ENCODE results near the gene GOLGA6L10. TPM values are rescaled to one million over a fixed set of nuclear protein-coding genes. Genes with fewer than 3 reads are reported as not detected.
"Not testable (repeated sequence)": the region's sequence is repeated elsewhere in the genome, so short reads cannot be mapped to it uniquely, and the experiment has no call there.

The GOLGA6L10 gene
- polyA plus RNA-seq, 1 experiment = 0.44 TPM

GRCh38 chr15:82379552-82379951, 30.3 kb upstream of the GOLGA6L10 start:
- TF ChIP-seq, protein P1, sequence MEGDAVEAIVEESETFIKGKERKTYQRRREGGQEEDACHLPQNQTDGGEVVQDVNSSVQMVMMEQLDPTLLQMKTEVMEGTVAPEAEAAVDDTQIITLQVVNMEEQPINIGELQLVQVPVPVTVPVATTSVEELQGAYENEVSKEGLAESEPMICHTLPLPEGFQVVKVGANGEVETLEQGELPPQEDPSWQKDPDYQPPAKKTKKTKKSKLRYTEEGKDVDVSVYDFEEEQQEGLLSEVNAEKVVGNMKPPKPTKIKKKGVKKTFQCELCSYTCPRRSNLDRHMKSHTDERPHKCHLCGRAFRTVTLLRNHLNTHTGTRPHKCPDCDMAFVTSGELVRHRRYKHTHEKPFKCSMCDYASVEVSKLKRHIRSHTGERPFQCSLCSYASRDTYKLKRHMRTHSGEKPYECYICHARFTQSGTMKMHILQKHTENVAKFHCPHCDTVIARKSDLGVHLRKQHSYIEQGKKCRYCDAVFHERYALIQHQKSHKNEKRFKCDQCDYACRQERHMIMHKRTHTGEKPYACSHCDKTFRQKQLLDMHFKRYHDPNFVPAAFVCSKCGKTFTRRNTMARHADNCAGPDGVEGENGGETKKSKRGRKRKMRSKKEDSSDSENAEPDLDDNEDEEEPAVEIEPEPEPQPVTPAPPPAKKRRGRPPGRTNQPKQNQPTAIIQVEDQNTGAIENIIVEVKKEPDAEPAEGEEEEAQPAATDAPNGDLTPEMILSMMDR (IDR thresholded peaks at IDR 0.05; ENCODE audit: insufficient read depth, low read depth, low read length) = peak; percentile 24; the same call in 1 of the 2 replicates

DNA sequence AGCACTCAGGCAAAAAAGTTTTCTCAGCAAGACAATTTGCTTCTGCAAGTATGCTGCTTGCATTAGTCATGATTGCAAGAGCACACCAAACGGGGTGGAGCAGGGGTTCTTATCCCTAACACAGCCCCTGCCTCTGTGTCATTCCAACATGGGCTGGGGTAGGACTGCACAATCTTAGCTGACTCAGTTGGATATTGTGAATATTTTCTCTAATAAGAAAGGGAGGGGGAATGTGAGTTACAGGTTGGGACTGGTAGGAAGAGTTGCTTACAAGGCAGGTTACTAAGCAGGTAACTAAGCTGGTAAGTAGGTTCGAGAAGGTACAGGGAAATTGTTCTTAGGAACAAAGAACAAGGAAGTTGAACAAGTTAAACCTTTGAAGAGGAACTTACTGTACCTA, 24.4 kb upstream of the GOLGA6L10 start:
- H3K36me3 ChIP-seq (ENCODE audit: control insufficient read depth, insufficient read depth, low read length); H3K27me3 ChIP-seq (ENCODE audit: control insufficient read depth, insufficient read depth, low read length); POLR2A ChIA-PET; DNase-seq (ENCODE audit: low read depth); CTCF ChIA-PET; H3K4me3 ChIP-seq (ENCODE audit: low read depth, low read length): not testable (repeated sequence)

More at GRCh38 chr15:82379552-82379951, 30.3 kb upstream of the GOLGA6L10 start:
- CTCF ChIA-PET; H3K36me3 ChIP-seq (ENCODE audit: control insufficient read depth, insufficient read depth, low read length); POLR2A ChIA-PET; H3K27me3 ChIP-seq (ENCODE audit: control insufficient read depth, insufficient read depth, low read length); H3K4me3 ChIP-seq (ENCODE audit: low read depth, low read length); DNase-seq (ENCODE audit: low read depth): not testable (repeated sequence)

- TF ChIP-seq, protein P1 (IDR thresholded peaks at IDR 0.05; ENCODE audit: insufficient read depth, low read depth, low read length) = no peak
- ChIA-PET CTCF (no interaction called here), POLR2A (no interaction called here)
- H3K36me3 ChIP-seq (ENCODE audit: control insufficient read depth, insufficient read depth, low read length) = no peaks in the 10 kb centered on the region
- H3K4me3 ChIP-seq (ENCODE audit: low read depth, low read length) = no peak overlapping the region
- no peak for DNase-seq (ENCODE audit: low read depth)
- no peaks in the 10 kb centered on the region for H3K27me3 ChIP-seq (ENCODE audit: control insufficient read depth, insufficient read depth, low read length)
Measured at GRCh38 chr15:82371656-82372055, 22.4 kb upstream of the GOLGA6L10 start.

DNA sequence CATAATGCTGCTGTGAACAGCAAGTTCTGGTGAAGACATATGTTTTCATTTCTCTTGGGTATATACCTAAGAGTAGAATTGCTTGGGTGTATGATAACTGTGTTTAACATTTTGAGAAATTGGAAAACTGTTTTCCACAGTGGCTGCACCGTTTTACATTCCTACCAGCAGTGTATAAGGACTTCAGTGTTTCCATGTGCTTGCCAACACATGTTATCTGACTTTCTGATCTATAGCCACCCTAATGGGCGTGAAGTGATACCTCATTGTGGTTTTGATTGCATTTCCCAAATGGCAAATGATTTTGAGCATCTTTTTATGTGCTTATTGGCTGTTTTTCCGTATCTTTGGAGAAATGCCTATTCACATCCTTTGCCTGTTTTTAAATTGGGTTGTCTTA, 18.5 kb upstream of the GOLGA6L10 start:
- CTCF ChIA-PET; H3K36me3 ChIP-seq (ENCODE audit: control insufficient read depth, insufficient read depth, low read length); H3K27me3 ChIP-seq (ENCODE audit: control insufficient read depth, insufficient read depth, low read length); DNase-seq (ENCODE audit: low read depth); H3K4me3 ChIP-seq (ENCODE audit: low read depth, low read length); POLR2A ChIA-PET: not testable (repeated sequence)

GRCh38 chr15:82365692-82366323, 16.5 kb upstream of the GOLGA6L10 start:
- CTCF ChIA-PET; H3K36me3 ChIP-seq (ENCODE audit: control insufficient read depth, insufficient read depth, low read length); DNase-seq (ENCODE audit: low read depth); POLR2A ChIA-PET; H3K27me3 ChIP-seq (ENCODE audit: control insufficient read depth, insufficient read depth, low read length); H3K4me3 ChIP-seq (ENCODE audit: low read depth, low read length): not testable (repeated sequence)
- TF ChIP-seq, protein P1 (IDR thresholded peaks at IDR 0.05; ENCODE audit: insufficient read depth, low read depth, low read length) = peak; percentile 31

GRCh38 chr15:82364548-82364947, 15.3 kb upstream of the GOLGA6L10 start:
- H3K27me3 ChIP-seq (ENCODE audit: control insufficient read depth, insufficient read depth, low read length); CTCF ChIA-PET; H3K36me3 ChIP-seq (ENCODE audit: control insufficient read depth, insufficient read depth, low read length); POLR2A ChIA-PET; DNase-seq (ENCODE audit: low read depth); H3K4me3 ChIP-seq (ENCODE audit: low read depth, low read length): not testable (repeated sequence)

DNA sequence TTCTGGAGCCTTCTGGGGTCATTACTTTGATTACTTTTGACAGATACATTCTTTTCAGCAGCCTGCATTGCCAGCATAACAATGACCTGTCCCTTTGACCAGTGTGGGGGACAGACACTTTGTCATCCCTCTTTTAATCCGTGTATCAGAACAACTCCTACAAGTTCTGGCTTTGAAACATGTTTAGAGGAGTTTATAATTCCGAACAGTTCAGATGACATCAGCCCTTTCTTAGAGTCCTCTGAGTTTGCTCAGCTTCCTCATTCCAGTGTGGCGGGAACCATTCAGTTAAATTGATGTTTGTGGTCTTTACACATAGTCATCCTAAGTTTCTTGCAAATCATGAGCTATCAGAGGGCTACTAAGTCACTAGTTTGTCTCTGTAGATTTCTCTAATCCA, 13.5 kb upstream of the GOLGA6L10 start:
- DNase-seq (ENCODE audit: low read depth); CTCF ChIA-PET; H3K27me3 ChIP-seq (ENCODE audit: control insufficient read depth, insufficient read depth, low read length); H3K36me3 ChIP-seq (ENCODE audit: control insufficient read depth, insufficient read depth, low read length); POLR2A ChIA-PET; H3K4me3 ChIP-seq (ENCODE audit: low read depth, low read length): not testable (repeated sequence)

DNA sequence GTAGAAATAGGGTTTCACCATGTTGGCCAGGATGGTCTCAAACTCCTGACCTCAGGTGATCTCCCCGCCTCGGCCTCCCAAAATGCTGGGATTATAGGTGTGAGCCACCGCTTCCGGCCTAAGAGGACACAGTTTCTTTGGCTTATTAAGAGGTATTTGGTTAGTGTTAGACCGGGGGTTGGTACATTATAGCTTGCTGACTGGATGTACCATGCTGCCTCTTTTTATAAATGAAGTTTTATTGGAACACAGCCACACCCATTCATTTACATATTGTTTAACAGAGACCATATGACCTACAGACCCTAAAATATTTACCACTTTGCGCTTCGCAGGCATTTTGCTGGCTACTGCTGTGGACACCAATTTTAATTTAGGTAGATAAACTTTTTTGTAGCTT, 11.3 kb upstream of the GOLGA6L10 start:
- DNase-seq (ENCODE audit: low read depth); H3K36me3 ChIP-seq (ENCODE audit: control insufficient read depth, insufficient read depth, low read length); POLR2A ChIA-PET; H3K27me3 ChIP-seq (ENCODE audit: control insufficient read depth, insufficient read depth, low read length); CTCF ChIA-PET; H3K4me3 ChIP-seq (ENCODE audit: low read depth, low read length): not testable (repeated sequence)

DNA sequence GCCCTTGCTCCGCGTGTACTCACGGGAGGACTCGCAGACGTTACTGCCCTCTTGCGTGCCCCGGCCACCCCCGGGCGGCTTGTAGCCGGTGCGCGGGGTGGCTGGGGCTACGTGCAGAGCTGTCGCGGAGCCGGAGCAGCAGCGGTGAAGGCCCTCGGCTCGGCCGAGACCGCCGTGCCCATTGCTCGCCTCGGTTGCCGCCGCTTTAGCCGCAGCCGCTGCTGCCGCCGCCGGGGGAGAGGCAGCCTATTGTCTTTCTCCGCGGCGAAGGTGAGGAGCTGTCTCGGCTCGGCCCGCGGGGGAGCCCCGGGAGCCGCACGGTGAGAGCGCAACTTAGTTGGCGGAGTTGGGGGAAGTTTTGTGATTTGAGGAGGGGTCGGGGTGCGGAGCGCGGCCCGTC, 5.8 kb upstream of the GOLGA6L10 start:
- H3K27me3 ChIP-seq (ENCODE audit: control insufficient read depth, insufficient read depth, low read length); H3K36me3 ChIP-seq (ENCODE audit: control insufficient read depth, insufficient read depth, low read length); POLR2A ChIA-PET; DNase-seq (ENCODE audit: low read depth); CTCF ChIA-PET; H3K4me3 ChIP-seq (ENCODE audit: low read depth, low read length): not testable (repeated sequence)

GRCh38 chr15:82354546-82354945, 5.3 kb upstream of the GOLGA6L10 start:
- H3K27me3 ChIP-seq (ENCODE audit: control insufficient read depth, insufficient read depth, low read length); CTCF ChIA-PET; DNase-seq (ENCODE audit: low read depth); POLR2A ChIA-PET; H3K36me3 ChIP-seq (ENCODE audit: control insufficient read depth, insufficient read depth, low read length): not testable (repeated sequence)
- H3K4me3 ChIP-seq (ENCODE audit: low read depth, low read length) = peak overlapping the region; percentile 38

- H3K36me3 ChIP-seq (ENCODE audit: control insufficient read depth, insufficient read depth, low read length); H3K4me3 ChIP-seq (ENCODE audit: low read depth, low read length); CTCF ChIA-PET; DNase-seq (ENCODE audit: low read depth); H3K27me3 ChIP-seq (ENCODE audit: control insufficient read depth, insufficient read depth, low read length); POLR2A ChIA-PET: not testable (repeated sequence)
Measured at GRCh38 chr15:82347645-82348044, 1.6 kb downstream of the GOLGA6L10 start.
